HCT116 (cell line): ENCODE measurements around the gene LMX1A. TPM values are rescaled to one million over a fixed set of nuclear protein-coding genes. Genes with fewer than 3 reads are reported as not detected.

Experiments
- ATAC-seq: fragments of 200-7000 bp; cut with Tn5 transposase; 2 replicates; pipeline ENCODE4 v1.9.1; 2020; ENCODE audit warnings: mild to moderate bottlenecking, moderate library complexity
- BruUV-seq: library from RNA; stranded (reverse); fragments of 400-500 nt; replicated peaks from 2 replicates; lab custom pipeline; 2021; lab: Mats Ljungman, UMichigan
- CTCF ChIA-PET: fragments of 300-600 bp; sonication (Branson Sonifier 250); formaldehyde crosslinking; loops from one replicate; lab custom pipeline; 2021; ENCODE audit warnings: antibody characterized with exemption; lab: Charles Lee
- POLR2A ChIA-PET: fragments of 300-600, 350-600 bp; sonication (Branson Sonifier 250); formaldehyde crosslinking; loops from one replicate; lab custom pipeline; 2021; ENCODE audit warnings: antibody characterized with exemption; lab: Charles Lee
- RAD21 ChIA-PET, 2 experiments: fragments of 300-600 bp; sonication (Branson Sonifier 250); formaldehyde crosslinking; loops; one replicate each; lab custom pipeline; 2023; ENCODE audit warnings: low total read pairs in 2 of 2; ENCODE audit not compliant: uncharacterized antibody in 2 of 2, unreplicated experiment in 2 of 2, low non-redundant PET in 1 of 2; lab: Charles Lee
- DNase-seq: peaks from one replicate; pipeline ENCODE4 v3.0.0-alpha.2; 2010; ENCODE audit warnings: low read depth, low spot score
- H2AFZ ChIP-seq: fragments of 200-600 bp; shearing (Covaris generic), sonication (generic); 2 replicates; pipeline ENCODE4 v1.6.1; 2017; ENCODE audit warnings: low read depth, mixed run types, mixed read lengths, antibody characterized with exemption, low read length; ENCODE audit not compliant: poor library complexity, severe bottlenecking
- H3K27ac ChIP-seq: 2 replicates; pipeline ENCODE4 v1.5.1; 2012; ENCODE audit warnings: low read depth, low read length
- H3K27me3 ChIP-seq: fragments of 200-600 bp; sonication (generic); 2 replicates; pipeline ENCODE4 v1.6.1; 2016; ENCODE audit warnings: mixed run types, low read length, mixed read lengths; ENCODE audit not compliant: insufficient read depth
- H3K36me3 ChIP-seq, 2 experiments: fragments of 200-500 bp in 1 of 2; fragments of 200-600 bp in 1 of 2; sonication (Bioruptor generic) in 1 of 2; sonication (generic) in 1 of 2; 2 replicates each; pipeline versions ENCODE4 v1.5.1 to v1.6.1; 2014 to 2016; ENCODE audit warnings: low read length in 2 of 2, inconsistent platforms in 1 of 2, mixed read lengths in 1 of 2, mixed run types in 1 of 2; ENCODE audit not compliant: insufficient read depth in 2 of 2, control insufficient read depth in 1 of 2
- H3K4me1 ChIP-seq, 2 experiments: fragments of 200-600 bp in 1 of 2; sonication (generic) in 1 of 2; 2 replicates each; pipeline versions ENCODE4 v1.5.1 to v1.6.1; 2012 to 2017; ENCODE audit warnings: low read length in 2 of 2, inconsistent platforms in 1 of 2, mild to moderate bottlenecking in 1 of 2, mixed read lengths in 1 of 2, mixed run types in 1 of 2, moderate library complexity in 1 of 2; ENCODE audit not compliant: insufficient read depth in 2 of 2, control insufficient read depth in 1 of 2
- H3K4me2 ChIP-seq: fragments of 200-600 bp; sonication (generic); 2 replicates; pipeline ENCODE4 v1.6.1; 2017; ENCODE audit warnings: mixed run types, low read length, mixed read lengths
- H3K4me3 ChIP-seq, 2 experiments: fragments of 200-600 bp in 1 of 2; sonication (generic) in 1 of 2; replicated peaks in 1 of 2; 2 replicates each; pipeline ENCODE4 v1.5.1; 2011 to 2016; ENCODE audit warnings: low read length in 2 of 2, control low read depth in 1 of 2, low read depth in 1 of 2, mild to moderate bottlenecking in 1 of 2, mixed read lengths in 1 of 2, mixed run types in 1 of 2
- H3K79me2 ChIP-seq: fragments of 200-600 bp; sonication (generic); 2 replicates; pipeline ENCODE4 v1.6.1; 2017; ENCODE audit warnings: mild to moderate bottlenecking, mixed run types, low read length, moderate library complexity, mixed read lengths; ENCODE audit not compliant: insufficient read depth
- H3K9ac ChIP-seq: fragments of 200-600 bp; sonication (generic); 2 replicates; pipeline ENCODE4 v1.6.1; 2016; ENCODE audit warnings: low read length, mixed read lengths
- H3K9me2 ChIP-seq: fragments of 200-600 bp; sonication (generic), shearing (Covaris generic); 2 replicates; pipeline ENCODE4 v1.6.1; 2017; ENCODE audit warnings: mixed run types, mild to moderate bottlenecking, moderate library complexity; ENCODE audit not compliant: insufficient read depth
- H3K9me3 ChIP-seq, 2 experiments: fragments of 200-500 bp in 1 of 2; fragments of 200-600 bp in 1 of 2; sonication (Bioruptor generic) in 1 of 2; sonication (generic) in 1 of 2; 2 replicates each; pipeline ENCODE4 v1.6.1; 2014 to 2017; ENCODE audit warnings: low read length in 2 of 2, mixed read lengths in 2 of 2, inconsistent platforms in 1 of 2, low read depth in 1 of 2, mild to moderate bottlenecking in 1 of 2, mixed run types in 1 of 2, moderate library complexity in 1 of 2; ENCODE audit not compliant: control insufficient read depth in 1 of 2, insufficient read depth in 1 of 2
- H4K20me1 ChIP-seq: fragments of 200-600 bp; sonication (generic), shearing (Covaris generic); 2 replicates; pipeline ENCODE4 v1.6.1; 2017; ENCODE audit warnings: mixed run types, mild to moderate bottlenecking, moderate library complexity; ENCODE audit not compliant: insufficient read depth
- CBX3 ChIP-seq: IDR thresholded peaks from 2 replicates; pipeline ENCODE4 v1.6.1; 2012; ENCODE audit warnings: low read depth
- CEBPB ChIP-seq: IDR thresholded peaks from 2 replicates; pipeline ENCODE4 v1.6.1; 2012; ENCODE audit warnings: low read depth
- CTCF ChIP-seq, 3 experiments: fragments of 200-600 bp in 1 of 3; sonication (generic) in 1 of 3; IDR thresholded peaks in 2 of 3; conservative IDR thresholded peaks in 1 of 3; 2 replicates each; pipeline ENCODE4 v1.5.1; 2012 to 2017; ENCODE audit warnings: low read depth in 2 of 3, low read length in 2 of 3, antibody characterized with exemption in 1 of 3, borderline replicate concordance in 1 of 3, control low read depth in 1 of 3, mild to moderate bottlenecking in 1 of 3, mixed read lengths in 1 of 3, mixed run types in 1 of 3, moderate library complexity in 1 of 3; ENCODE audit not compliant: insufficient read depth in 1 of 3
- EGR1 ChIP-seq: IDR thresholded peaks from 2 replicates; pipeline ENCODE4 v1.6.1; 2012; ENCODE audit warnings: low read depth
- EZH2phosphoT487 ChIP-seq: fragments of 200-600 bp; IDR thresholded peaks from 2 replicates; pipeline ENCODE4 v1.6.1; 2018; ENCODE audit warnings: antibody characterized with exemption, borderline replicate concordance
- JUND ChIP-seq: IDR thresholded peaks from 2 replicates; pipeline ENCODE4 v1.6.1; 2012
- POLR2A ChIP-seq: IDR thresholded peaks from 2 replicates; pipeline ENCODE4 v1.7.0; 2011; ENCODE audit warnings: borderline replicate concordance; ENCODE audit not compliant: insufficient read depth, insufficient read length; ENCODE audit errors: extremely low read depth
- POLR2AphosphoS5 ChIP-seq: IDR thresholded peaks from 2 replicates; pipeline ENCODE4 v1.6.1; 2011; ENCODE audit warnings: mild to moderate bottlenecking, low read depth, low read length, moderate library complexity
- SIN3A ChIP-seq: IDR thresholded peaks from 2 replicates; pipeline ENCODE4 v1.6.1; 2012; ENCODE audit warnings: low read depth
- SP1 ChIP-seq: IDR thresholded peaks from 2 replicates; pipeline ENCODE4 v1.6.1; 2012; ENCODE audit warnings: low read depth
- YY1 ChIP-seq: IDR thresholded peaks from 2 replicates; pipeline ENCODE4 v1.6.1; 2011; ENCODE audit warnings: low read length, low read depth, moderate library complexity, mild to moderate bottlenecking; ENCODE audit not compliant: insufficient replicate concordance; ENCODE audit errors: extremely low read depth
- ZNF274 ChIP-seq: fragments of 200-500 bp; sonication (Bioruptor generic); IDR thresholded peaks from 2 replicates; pipeline ENCODE4 v1.6.1; 2014; ENCODE audit warnings: mild to moderate bottlenecking, low read depth, low read length, inconsistent platforms
- intact Hi-C: fragments of 100-400 bp; cut with micrococcal nuclease; formaldehyde crosslinking; loops from 2 replicates; pipeline ENCODE4 v1.10.0; 2022
- total RNA-seq: library from RNA; stranded (reverse); gene quantifications from one replicate; pipeline ENCODE4 v1.2.1, GENCODE V29; 2021; ENCODE audit not compliant: unreplicated experiment
- TF ChIP-seq, protein P1 (sequence below): IDR thresholded peaks from 2 replicates; pipeline ENCODE4 v1.6.1; 2011; ENCODE audit warnings: mild to moderate bottlenecking, low read length, moderate library complexity; ENCODE audit not compliant: insufficient replicate concordance; ENCODE audit errors: extremely low read depth

The LMX1A gene
- total RNA-seq, 1 experiment from 2014 or later: not detected

GRCh38 chr1:165298203-165298820 is 58.2 kb downstream of the LMX1A start:
- Histone ChIP-seq H3K4me3 (no peak overlapping the region), H3K9ac (no peak overlapping the region), H3K36me3 (no peaks in the 10 kb centered on the region), H4K20me1 (no peaks in the 10 kb centered on the region), H3K9me3 (no peaks in the 10 kb centered on the region), H3K27ac (no peak overlapping the region), H3K4me1 (no peaks in the 10 kb centered on the region), H2AFZ (no peak overlapping the region), H3K9me2 (no peaks in the 10 kb centered on the region), H3K27me3 (peaks cover 27% of the 10 kb centered on the region), H3K79me2 (no peaks in the 10 kb centered on the region), H3K4me2 (no peak overlapping the region)
- POLR2A ChIA-PET: no interaction called here
- BruUV-seq: no TSS peak
- ATAC-seq (no peak), DNase-seq (no peak)
- TF ChIP-seq SP1 (no peak), EGR1 (no peak), POLR2AphosphoS5 (no peak), SIN3A (no peak), JUND (no peak)
- RAD21 ChIA-PET: no interaction called here
- CTCF ChIA-PET: interaction anchor here (1.1 kb wide), 1 partner anchor 13 kb away, joined by 4 read pairs; no protein-coding TSS in a partner anchor
- intact Hi-C loops: no loop called here

- POLR2A ChIA-PET: no interaction called here
- no peaks in the 10 kb centered on the region for H3K36me3 ChIP-seq
- TF ChIP-seq SIN3A (no peak), ZNF274 (no peak), CTCF (IDR thresholded peaks at IDR 0.05 in 2 of 3, conservative IDR thresholded peaks at IDR 0.05 in 1 of 3; ENCODE audit: borderline replicate concordance in 1 of 3, insufficient read depth in 1 of 3, low read depth in 2 of 3, low read length in 2 of 3) (no peak), CBX3 (no peak), EGR1 (no peak), CEBPB (no peak), JUND (no peak), YY1 (no peak), SP1 (no peak), POLR2A (no peak), EZH2phosphoT487 (no peak)
- TF ChIP-seq, protein P1, sequence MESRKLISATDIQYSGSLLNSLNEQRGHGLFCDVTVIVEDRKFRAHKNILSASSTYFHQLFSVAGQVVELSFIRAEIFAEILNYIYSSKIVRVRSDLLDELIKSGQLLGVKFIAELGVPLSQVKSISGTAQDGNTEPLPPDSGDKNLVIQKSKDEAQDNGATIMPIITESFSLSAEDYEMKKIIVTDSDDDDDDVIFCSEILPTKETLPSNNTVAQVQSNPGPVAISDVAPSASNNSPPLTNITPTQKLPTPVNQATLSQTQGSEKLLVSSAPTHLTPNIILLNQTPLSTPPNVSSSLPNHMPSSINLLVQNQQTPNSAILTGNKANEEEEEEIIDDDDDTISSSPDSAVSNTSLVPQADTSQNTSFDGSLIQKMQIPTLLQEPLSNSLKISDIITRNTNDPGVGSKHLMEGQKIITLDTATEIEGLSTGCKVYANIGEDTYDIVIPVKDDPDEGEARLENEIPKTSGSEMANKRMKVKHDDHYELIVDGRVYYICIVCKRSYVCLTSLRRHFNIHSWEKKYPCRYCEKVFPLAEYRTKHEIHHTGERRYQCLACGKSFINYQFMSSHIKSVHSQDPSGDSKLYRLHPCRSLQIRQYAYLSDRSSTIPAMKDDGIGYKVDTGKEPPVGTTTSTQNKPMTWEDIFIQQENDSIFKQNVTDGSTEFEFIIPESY: no peak
These were observed 60.3 kb downstream of the LMX1A start for GRCh38 chr1:165296205-165296604.

More at GRCh38 chr1:165296205-165296604, 60.3 kb downstream of the LMX1A start:
- Histone ChIP-seq H3K4me3 (no peak overlapping the region), H3K4me1 (no peaks in the 10 kb centered on the region), H3K9me2 (no peaks in the 10 kb centered on the region), H3K9ac (no peak overlapping the region), H3K9me3 (no peaks in the 10 kb centered on the region), H4K20me1 (no peaks in the 10 kb centered on the region), H3K79me2 (no peaks in the 10 kb centered on the region), H3K27ac (no peak overlapping the region), H2AFZ (no peak overlapping the region), H3K4me2 (no peak overlapping the region), H3K27me3 (peaks cover 16% of the 10 kb centered on the region)
- DNase-seq: no peak
- no peak for ATAC-seq
- CTCF ChIA-PET: no interaction called here
- intact Hi-C loops: no loop called here
- RAD21 ChIA-PET: no interaction called here
- BruUV-seq: no TSS peak
